22Rv1 (cell line): Measurements from ENCODE around the gene NOSTRIN.

ENCODE experiments used
- ZFX ChIP-seq: fragments of 450-650 bp; IDR thresholded peaks from 2 replicates; pipeline ENCODE4 v1.6.1; 2017; ENCODE audit warnings: antibody characterized with exemption, borderline replicate concordance
- TF ChIP-seq, protein P1 (sequence below): fragments of 450-650 bp; IDR thresholded peaks from 2 replicates; pipeline ENCODE4 v1.5.1; 2017; ENCODE audit warnings: mild to moderate bottlenecking

DNA sequence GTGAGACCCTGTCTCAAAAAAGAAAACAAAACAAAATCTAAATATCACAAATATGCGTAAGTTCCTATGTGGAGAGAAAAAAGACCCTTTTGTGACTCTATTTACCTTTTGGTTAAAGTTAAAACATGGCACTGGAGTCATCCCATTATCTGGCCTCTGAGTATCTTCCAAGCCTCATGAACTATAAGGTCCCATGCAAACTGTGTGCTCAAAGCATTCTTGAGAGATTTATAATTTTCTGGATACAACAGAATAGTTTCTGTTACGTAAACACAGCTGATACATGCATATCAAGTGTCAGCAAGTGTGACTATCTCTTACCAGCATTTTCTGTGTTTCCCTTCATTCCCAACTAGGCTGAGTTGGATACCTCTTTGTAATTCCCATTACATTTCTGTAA lies 8.8 kb upstream of the NOSTRIN start:
- TF ChIP-seq, protein P1, sequence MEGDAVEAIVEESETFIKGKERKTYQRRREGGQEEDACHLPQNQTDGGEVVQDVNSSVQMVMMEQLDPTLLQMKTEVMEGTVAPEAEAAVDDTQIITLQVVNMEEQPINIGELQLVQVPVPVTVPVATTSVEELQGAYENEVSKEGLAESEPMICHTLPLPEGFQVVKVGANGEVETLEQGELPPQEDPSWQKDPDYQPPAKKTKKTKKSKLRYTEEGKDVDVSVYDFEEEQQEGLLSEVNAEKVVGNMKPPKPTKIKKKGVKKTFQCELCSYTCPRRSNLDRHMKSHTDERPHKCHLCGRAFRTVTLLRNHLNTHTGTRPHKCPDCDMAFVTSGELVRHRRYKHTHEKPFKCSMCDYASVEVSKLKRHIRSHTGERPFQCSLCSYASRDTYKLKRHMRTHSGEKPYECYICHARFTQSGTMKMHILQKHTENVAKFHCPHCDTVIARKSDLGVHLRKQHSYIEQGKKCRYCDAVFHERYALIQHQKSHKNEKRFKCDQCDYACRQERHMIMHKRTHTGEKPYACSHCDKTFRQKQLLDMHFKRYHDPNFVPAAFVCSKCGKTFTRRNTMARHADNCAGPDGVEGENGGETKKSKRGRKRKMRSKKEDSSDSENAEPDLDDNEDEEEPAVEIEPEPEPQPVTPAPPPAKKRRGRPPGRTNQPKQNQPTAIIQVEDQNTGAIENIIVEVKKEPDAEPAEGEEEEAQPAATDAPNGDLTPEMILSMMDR = no peak
- TF ChIP-seq ZFX = no peak
